GM10248 (cell line): Measurements from ENCODE around the gene PLOD2.

Source experiments
- CTCF ChIA-PET: fragments of 300-600 bp; sonication (Branson Sonifier 250); formaldehyde crosslinking; extraction: SDS; loops from one replicate; lab custom pipeline; 2021; ENCODE audit warnings: antibody characterized with exemption; lab: Yijun Ruan, JAX
- POLR2A ChIA-PET: fragments of 350-650 bp; sonication (Branson Sonifier 250); formaldehyde crosslinking; extraction: SDS; loops from one replicate; lab custom pipeline; 2020; ENCODE audit warnings: antibody characterized with exemption; lab: Yijun Ruan, JAX
- DNase-seq: peaks from one replicate; pipeline ENCODE4 v3.0.0; 2012; ENCODE audit errors: extremely low spot score
- TF ChIP-seq, protein P1 (sequence below): IDR thresholded peaks from 2 replicates; pipeline ENCODE4 v1.5.1; 2012; ENCODE audit warnings: mild to moderate bottlenecking, low read depth; ENCODE audit errors: extremely low read depth, missing control alignments, control extremely low read depth

Gene PLOD2

DNA sequence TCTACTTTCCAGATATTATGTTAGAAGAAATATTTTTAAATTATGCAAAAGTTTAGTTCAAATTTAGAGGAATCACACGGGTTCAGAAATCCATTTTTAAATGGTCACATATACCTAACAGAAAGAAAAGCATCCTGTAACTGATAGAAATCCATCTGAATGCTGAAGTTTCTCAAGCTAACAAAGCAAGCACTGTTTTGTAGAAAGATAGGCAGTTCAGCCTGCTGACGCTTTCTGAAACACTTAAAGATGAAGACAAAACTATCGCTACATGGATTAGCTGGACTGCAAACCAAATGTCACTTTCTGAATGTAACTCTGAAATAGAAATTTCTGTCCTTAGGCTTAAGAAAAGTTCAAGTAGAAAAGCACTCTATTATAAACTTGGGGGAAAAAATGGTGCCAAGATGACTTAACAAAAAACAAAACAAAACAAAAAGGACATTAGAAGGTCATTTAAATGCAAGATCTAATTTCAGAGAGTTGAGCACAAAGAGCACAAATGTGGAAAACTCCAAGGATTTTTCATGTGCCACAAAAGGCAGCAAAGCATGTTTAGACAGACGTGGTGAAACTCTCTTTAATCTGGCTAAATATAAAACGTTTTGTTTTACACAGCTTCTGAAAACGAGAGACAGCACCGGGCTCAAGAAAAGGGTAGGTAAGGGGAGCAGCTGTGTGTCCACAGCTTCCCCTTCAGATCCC is 1.2 kb downstream of the PLOD2 start:
- TF ChIP-seq, protein P1, sequence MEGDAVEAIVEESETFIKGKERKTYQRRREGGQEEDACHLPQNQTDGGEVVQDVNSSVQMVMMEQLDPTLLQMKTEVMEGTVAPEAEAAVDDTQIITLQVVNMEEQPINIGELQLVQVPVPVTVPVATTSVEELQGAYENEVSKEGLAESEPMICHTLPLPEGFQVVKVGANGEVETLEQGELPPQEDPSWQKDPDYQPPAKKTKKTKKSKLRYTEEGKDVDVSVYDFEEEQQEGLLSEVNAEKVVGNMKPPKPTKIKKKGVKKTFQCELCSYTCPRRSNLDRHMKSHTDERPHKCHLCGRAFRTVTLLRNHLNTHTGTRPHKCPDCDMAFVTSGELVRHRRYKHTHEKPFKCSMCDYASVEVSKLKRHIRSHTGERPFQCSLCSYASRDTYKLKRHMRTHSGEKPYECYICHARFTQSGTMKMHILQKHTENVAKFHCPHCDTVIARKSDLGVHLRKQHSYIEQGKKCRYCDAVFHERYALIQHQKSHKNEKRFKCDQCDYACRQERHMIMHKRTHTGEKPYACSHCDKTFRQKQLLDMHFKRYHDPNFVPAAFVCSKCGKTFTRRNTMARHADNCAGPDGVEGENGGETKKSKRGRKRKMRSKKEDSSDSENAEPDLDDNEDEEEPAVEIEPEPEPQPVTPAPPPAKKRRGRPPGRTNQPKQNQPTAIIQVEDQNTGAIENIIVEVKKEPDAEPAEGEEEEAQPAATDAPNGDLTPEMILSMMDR: no peak
- ChIA-PET CTCF (interaction anchor here (0.6 to 1.2 kb wide), 2 partner anchors 17 to 94 kb away, joined by 3 read pairs; no protein-coding TSS in a partner anchor), POLR2A (no interaction called here)
- DNase-seq: no peak

DNA sequence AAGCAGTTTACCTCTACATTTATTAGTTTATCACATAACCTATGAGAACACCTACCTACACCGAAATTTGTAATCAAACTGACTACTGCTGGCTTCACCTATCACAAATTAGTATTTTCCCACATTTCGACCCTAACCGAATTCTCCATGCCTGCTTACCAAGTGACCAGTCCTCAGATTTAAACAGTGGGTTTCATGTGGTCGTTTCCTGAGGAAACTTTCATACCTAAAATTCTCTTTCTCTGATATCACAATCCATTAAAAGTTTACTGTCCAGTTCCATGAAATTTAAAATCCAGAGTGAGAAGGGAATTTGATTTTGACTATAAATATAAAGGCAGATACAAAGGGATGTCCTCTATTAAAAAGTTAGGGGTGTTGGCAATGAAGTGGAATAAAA is 1.9 kb downstream of the PLOD2 start:
- ChIA-PET POLR2A (no interaction called here), CTCF (interaction anchor here (2.1 kb wide), 1 partner anchor 38 kb away, joined by 5 read pairs; no protein-coding TSS in a partner anchor)
- TF ChIP-seq, protein P1: no peak
- DNase-seq: no peak

DNA sequence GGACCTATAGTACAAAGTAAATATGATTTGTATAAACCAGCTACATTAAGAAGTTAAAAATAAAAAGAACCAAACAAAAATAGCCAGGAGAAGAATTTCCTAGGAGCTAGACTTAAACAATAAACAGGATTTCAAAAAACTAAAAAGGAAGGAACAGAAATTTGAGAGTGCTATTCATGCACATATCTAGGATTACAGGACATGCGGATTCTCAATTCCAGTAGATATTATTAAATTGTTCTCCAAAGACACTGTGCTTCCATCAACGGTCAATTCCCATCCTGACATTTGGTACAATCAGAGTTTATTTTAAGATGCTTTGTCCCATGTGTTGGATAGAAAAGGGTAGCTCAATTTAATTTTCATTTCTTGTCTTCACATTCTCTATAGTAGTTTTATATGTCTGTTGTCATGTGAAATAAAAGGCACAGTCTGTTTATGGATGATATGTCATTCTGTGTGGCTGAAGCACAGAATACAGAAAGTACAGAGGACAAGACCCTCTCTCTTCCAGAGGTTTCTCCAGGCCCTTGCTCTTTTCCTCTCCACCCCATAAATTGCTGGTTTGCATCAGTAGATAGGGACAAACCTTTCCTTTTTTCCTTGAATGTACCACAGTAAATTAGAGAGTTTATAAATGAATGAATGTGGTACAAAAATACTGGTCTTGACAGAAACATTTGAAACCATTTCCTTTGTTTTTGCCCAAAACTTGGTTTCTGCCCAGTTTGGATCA is 3.5 kb downstream of the PLOD2 start:
- DNase-seq: no peak
- TF ChIP-seq, protein P1: no peak
- POLR2A ChIA-PET: no interaction called here
- CTCF ChIA-PET: interaction anchor here (0.9 to 2.4 kb wide), 5 partner anchors 9 to 40 kb away, joined by 3 to 9 read pairs (median 4); no protein-coding TSS in a partner anchor

DNA sequence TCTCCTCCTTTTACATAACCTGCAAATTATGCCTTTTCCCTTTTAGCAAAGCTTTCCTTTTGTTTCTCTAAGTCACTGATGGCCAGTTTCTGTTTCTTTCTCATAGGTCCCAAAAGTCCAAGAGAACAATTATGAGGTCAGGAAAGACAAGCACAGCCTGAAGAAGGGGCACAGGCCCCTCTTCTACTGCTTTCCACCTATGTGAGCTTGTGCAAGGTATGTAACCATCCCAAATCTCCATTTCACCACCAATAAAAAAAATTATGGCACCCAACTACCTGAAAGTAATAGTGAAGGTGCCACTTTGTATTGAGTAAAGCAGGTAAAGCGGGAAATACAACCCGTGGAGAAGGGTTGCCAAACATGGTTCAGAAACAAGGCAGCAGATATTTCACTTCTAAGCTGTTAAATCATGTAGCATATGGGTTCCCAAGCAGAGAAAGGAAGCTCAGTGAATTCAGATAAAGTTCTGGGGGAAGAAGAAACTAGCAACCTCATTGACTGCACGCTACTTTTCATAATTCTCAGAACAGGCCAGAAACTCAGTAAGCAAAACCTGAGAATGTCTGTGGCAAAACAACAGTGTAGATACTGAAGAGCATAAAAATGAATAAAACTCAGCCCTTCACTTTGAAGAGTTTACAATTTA is 4.2 kb downstream of the PLOD2 start:
- no peak for DNase-seq
- ChIA-PET POLR2A (no interaction called here), CTCF (interaction anchor here (0.9 to 2.4 kb wide), 6 partner anchors 10 to 40 kb away, joined by 3 to 9 read pairs (median 4); no protein-coding TSS in a partner anchor)

DNA sequence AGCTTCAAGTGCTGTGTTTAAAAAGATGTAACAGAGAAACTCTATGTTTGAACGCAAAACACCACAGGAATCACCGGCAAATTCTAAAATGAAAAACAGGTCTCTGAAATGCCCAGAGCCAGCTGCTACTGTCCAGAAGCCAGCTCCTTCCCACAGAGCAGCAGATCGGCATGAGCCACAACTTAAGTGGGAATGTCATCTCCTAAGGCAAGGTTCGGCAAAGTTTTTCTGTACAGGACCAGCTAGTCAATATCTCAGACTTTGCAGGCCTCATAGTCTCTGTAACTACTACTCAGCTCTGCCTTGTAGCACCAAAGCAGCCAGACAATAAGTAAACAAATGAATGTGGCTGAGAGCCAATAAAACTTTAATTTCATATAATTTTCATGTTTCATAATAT is 4.9 kb downstream of the PLOD2 start:
- no peak for DNase-seq
- ChIA-PET CTCF (interaction anchor here (1.0 to 2.4 kb wide), 3 partner anchors 10 to 33 kb away, joined by 3 to 9 read pairs (median 5); no protein-coding TSS in a partner anchor), POLR2A (no interaction called here)
- TF ChIP-seq, protein P1: no peak

More for the DNA sequence above, 4.2 kb downstream of the PLOD2 start:
- TF ChIP-seq, protein P1: no peak

DNA sequence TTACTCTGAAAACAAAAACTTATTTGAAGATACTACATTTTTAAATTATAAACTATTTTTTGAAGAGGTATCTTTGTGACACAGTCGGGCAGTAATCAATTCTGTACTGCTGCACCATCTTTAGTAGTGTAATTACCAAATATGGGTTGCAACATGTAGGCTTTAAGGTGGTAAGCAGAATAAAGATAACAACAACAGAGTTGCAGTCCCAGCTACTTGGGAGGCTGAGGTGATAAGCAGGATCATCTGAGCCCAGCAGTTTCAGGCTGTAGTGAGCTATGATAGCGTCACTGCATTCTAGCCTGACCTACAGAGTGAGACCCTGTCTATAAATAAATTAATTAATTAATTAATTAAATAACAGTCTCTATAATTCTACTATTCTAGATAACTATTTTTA is 6.0 kb downstream of the PLOD2 start:
- DNase-seq: no peak
- TF ChIP-seq, protein P1: no peak
- ChIA-PET POLR2A (no interaction called here), CTCF (interaction anchor here (1.0 to 1.4 kb wide), 3 partner anchors 9 to 90 kb away, joined by 3 to 5 read pairs (median 3); no protein-coding TSS in a partner anchor)
